ENCODE measurements around the gene PRR23A.
"Not testable (repeated sequence)": the region's sequence is repeated elsewhere in the genome, so short reads cannot be mapped to it uniquely, and the experiment has no call there.

The PRR23A gene

DNA sequence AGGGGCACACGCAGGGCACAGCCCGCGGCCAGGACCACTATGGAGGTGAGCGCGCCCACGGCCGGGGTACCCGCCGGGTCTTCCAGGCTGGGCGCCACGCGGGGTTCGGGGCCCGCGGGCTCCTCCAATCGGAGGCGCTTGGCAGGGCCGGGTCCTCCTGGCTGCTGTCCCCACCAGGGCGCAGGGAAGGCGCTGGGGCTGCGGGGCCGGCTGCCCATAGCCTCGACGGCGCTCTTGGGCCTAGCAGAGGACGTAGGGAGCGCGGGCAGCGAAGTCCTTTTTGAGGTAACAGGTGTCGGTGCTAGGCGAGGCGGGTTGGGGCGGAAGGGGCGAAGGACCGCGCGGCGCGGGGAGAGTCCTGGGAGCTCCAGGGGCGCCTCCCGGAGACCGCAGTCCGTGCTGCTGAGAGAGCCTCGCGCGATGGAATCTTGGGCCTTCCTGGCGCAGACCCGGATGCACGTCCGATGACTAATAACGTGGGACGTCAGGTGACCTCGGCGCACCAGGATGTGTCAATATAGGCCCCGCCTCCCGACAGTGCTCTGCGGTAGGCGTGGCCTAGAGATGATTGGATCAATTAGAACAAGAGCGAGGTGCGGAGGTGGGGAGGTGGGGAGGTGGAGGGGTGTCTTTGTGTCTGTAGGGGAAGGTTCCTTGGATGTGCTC is at the start of gene PRR23A:
TSS of gene PRR23A (minus strand) at position 218 of the 666 bp plus-strand sequence. CDS start at position 218, 0 bp downstream.
- DNase-seq (ENCODE audit: low spot score) = no peak

DNA sequence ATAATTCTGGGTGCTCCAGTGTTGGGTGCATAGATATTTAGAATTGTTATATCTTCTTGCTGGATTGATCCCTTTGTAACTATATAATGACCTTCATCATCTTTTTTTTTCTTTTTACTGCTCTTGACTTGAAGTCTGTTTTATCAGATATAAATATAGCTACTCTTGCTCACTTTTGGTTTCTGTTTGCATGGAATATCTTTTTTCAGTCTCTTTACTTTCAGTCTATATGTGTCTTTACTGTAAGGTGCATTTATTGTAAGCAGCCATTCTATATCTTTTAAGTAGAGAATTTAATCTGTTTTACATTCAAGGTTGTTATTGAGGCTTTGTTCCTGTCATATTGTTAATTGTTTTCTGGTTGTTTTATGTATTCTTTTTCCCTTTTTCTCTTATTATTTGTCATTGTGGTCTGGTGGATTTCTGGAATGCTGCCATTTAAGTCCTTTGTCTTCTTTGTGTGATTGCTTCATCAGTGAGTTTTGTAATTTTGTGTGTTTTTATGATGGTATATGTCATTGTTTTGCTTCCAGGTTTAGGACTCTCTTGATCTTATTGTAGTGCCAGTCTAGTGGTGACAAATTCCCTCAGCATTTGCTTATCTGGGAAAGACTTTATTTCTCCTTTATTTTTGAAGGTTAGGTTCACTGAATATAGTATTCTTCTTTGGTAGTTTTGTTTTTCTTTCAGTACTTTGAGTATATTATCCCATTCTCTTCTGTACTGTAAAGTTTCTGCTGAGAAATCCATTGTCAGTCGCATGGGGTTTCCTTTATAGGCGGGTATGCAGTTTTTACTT is 46.9 kb upstream of the PRR23A start:
- no peak for DNase-seq (ENCODE audit: low spot score)

DNA sequence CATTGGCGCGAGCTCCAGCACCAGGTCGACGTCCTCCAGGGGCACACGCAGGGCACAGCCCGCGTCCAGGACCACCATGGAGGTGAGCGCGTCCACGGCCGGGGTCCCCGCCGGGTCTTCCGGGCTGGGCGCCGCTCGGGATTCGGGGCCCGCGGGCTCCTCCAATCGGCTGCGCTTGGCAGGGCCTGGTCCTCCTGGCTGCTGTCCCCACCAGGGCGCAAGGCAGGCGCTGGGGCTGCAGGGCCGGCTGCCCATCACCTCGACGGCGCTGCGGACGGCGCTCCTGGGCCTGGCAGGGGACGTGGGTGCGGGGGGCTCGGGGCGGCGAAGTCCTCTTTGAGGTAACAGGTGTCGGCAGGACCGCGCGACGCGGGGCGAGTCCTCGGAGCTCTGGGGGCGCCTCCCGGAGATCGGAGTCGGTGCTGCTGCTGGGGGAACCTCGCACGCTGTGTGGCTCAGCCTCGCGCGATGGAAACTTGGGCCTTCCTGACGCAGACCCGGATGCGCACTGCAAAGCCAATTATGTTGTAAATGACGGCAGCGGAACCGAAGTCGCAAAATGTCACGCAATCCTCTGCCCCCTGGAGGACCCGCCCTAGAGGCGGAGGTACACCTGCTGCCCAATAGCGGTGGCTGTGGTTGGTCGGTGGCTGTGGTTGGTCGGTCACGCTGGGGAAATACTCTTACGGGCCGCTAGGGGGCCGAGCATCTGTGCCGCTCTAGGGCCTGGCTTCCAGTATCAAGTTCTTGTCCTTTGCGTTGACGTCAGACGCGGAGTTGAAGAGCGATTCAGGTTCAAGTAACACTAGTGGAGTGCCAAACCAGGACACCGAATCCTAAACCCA is 38.5 kb upstream of the PRR23A start, which contains the start of gene PRR23C:
TSS of gene PRR23C (minus strand) at position 527 of the 845 bp plus-strand sequence. CDS start at position 255, 272 bp downstream.
- no peak for DNase-seq (ENCODE audit: low spot score)

DNA sequence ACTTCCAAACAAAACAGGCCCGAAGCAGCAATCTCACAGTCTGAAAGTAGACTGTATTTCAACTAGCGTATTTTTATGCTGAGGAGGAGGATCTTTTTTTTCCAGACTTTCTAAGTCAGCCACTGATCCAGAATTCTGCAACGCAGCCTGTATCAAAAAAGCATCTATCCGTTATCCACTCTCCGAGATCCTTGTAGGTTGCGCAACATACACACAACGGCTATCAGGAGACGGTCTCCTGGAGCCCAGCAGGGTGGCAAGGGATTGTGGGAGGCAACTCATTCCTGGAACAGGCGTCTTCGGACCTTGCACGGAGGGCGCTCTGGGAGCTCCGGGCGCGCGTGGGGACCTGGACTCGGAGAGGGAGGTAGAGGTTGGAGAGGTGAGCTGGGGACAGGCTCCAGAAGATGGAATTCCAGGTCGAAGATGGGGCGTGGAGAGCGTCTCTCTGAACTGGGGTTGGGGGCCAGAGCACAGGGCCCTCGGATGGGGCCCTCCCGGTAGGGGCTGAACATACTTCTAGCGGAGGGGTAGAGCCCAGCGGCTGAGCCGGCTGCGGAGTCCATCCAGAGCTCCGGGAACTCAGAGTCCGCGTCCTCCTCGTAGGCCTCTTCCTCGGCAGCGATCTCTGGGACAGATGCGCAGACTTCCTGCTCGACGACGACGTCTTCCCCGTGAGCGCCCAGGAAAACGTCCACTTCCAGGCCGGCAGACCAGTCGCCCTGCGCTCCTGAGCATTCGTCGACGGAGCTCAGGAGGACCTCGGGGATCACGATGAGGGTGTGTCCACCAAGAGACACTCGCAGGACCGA is 37.7 kb upstream of the PRR23A start:
- DNase-seq (ENCODE audit: low spot score) = no peak

DNA sequence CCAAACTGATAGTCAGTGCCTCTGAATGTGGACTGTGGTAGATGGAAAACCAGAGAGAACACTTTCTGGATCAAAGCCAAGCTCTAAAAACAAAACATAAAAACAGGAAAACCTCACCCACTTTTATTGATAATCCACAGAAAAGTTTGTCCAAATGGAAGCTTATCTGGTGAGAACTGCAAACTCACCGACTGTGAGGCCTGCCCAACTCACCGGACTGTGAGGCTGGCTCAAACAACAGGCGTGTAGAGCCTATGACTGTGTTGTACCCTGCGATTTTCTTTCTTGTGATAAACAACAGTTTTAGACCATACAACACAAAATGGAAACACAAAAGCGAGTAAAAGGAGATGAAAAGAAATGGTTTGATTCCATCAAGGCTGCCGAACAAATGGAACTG is 31.4 kb upstream of the PRR23A start:
- no peak for DNase-seq (ENCODE audit: low spot score)

DNA sequence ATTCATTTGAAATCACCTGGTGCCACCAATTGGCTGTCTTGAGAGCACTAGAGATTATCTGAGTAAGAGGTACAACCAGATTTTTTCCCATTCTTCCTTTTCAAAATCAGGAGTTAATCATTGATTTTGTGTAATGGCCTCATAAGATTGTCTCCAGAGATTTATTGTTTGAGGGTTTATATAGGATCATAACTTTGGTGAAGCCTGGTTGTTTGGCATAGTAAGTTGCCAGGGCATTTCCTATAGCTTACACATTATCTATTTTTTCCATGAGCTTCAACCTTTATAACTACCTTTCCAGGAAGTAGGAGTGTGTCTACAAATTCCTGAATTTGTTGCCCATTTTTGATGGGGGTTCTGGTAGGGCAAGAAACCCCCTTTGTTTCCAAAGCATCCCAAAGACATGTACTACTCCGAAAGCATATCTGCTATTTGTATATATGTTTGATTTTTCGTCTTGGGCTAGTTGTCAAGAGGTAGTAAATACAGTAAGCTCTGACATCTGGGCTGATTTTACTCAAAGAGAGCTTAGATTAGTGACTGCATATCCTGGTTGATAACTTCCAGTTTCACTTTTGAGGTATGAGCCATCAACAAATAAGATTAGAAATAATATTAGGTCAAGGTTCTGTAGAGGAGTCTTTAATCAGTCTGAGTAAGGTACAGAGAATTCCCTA is 26.4 kb upstream of the PRR23A start:
- no peak for DNase-seq (ENCODE audit: low spot score)

DNA sequence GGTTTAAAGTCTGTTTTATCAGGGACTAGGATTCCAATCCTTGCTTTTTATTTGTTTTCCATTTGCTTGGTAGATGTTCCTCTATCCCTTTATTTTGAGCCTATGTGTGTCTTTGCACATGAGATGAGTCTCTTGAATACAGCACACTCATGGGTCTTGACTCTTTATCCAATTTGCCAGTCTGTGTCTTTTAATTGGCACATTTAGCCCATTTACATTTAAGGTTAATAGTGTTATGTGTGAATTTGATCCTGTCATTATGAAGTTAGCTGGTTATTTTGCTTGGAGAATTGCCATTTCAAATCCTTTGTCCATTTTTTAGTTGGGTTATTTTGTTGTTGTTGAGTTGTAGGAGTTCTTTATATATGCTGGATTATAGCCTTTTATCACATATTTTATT is 24.5 kb upstream of the PRR23A start:
- DNase-seq (ENCODE audit: low spot score) = not testable (repeated sequence)

DNA sequence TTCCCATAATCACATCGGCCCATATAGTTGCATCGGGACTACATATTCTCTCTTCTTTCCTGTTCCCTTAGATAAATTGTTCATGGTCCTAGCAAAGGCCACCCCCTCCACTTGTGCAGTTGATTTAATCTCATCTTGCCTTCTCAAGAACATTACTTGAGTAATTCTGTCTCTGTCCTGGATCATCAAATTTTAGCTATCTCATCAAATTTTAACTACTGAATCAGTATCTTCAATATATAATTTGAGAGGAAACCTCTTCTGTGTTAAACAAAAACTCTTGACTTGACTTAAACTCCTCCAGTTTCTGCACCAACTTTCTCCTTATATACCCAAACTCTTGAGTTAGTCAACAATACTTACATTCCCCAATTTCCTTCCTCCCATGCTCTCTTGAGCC is 18.9 kb upstream of the PRR23A start:
- DNase-seq (ENCODE audit: low spot score) = no peak

DNA sequence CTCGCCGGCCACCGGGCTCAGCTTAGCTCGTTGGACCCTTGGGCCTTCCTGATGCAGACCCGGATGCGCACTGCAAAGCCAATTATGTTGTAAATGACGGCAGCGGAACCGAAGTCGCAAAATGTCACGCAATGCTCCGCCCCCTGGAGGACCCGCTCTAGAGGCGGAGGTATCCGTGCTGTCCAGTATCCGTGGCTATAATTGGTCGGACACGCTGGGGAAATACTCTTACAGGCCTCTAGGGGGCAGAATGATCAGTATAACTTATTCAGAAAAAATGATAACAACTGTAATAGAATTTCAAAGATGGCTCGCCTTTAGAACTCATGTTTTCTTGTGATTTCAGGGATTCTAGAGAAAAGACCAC is 14.8 kb upstream of the PRR23A start, which contains the start of gene PRR23B:
TSS of gene PRR23B (minus strand) at position 59 of the 367 bp plus-strand sequence. CDS start 265 bp downstream, outside the sequence.
- no peak for DNase-seq (ENCODE audit: low spot score)

DNA sequence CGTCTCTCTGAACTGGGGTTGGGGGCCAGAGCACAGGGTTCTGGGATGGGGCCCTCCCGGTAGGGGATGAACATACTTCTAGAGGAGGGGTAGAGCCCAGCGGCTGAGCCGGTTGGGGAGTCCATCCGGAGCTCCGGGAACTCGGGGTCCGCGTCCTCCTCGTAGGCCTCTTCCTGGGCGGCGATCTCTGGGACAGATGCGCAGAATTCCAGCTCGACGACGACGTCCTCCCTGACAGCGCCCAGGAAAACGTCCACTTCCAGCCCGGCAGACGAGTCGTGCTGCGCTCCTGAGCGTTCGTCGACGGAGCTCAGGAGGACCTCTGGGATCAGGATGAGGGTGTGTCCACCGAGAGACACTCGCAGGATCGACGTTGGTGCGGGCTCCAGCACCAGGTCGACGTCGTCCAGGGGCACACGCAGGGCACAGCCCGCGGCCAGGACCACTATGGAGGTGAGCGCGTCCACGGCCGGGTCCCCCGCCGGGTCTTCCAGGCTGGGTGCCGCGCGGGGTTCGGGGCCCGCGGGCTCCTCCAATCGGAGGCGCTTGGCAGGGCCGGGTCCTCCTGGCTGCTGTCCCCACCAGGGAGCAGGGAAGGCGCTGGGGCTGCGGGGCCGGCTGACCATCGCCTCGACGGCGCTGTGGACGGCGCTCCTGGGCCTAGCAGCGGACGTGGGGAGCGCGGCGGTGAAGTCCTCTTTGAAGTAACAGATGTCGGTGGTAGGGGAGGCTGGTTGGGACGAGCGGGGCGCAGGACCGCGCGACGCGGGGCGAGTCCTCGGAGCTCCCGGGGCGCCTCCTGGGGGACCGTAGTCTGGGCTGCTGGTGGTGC is 14.2 kb upstream of the PRR23A start:
- DNase-seq (ENCODE audit: low spot score) = no peak

DNA sequence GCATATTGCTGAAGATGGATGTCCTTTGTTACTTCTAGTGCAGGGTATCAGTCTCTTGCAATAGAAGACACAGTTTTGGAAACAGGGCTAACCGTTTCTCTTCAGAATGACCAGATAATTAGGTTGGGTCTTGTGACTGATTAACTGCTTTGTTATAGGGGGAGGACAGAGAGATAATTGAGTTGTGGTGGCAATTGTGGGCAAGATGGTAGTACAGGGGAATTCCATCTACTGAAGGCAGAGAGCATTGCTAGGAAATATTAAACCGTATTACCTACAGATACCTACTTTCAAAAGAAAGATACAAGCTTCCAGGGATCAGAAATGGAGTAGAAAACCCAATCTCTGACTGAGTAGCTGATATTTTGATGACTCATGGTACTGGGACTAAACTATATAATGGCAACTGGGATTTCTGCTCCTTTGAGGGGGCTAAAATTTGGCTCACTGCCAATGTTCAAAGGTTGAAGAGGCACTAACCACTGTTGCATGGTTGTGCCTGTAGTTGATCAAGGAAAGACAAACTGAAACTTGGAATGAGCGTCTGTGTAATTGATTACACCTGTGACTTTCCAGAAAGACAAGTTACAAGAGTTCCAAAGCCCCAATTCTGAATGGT is 10.5 kb upstream of the PRR23A start:
- DNase-seq (ENCODE audit: low spot score) = no peak

DNA sequence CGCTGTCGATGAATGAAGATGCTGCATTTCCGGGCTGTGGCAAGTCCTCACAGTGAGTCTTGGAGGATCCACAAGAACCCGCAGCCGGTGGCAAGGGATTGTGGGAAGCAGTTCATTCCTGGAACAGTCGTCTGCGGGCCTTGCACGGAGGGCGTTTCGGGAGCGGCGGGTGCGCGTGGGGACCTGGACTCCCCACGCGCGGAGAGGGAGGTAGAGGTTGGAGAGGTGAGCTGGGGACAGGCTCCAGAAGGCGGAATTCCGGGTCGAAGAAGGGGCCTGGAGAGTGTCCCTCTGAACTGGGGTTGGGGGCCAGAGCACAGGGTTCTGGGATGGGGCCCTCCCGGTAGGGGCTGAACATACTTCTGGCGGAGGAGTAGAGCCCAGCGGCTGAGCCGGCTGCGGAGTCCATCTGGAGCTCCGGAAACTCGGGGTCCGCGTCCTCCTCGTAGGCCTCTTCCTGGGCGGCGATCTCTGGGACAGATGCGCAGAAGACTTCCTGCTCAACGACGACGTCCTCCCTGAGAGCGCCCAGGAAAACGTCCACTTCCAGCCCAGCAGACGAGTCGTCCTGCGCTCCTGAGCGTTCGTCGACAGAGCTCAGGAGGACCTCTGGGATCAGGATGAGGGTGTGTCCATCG is 593 bp downstream of the PRR23A start:
- DNase-seq (ENCODE audit: low spot score) = no peak

DNA sequence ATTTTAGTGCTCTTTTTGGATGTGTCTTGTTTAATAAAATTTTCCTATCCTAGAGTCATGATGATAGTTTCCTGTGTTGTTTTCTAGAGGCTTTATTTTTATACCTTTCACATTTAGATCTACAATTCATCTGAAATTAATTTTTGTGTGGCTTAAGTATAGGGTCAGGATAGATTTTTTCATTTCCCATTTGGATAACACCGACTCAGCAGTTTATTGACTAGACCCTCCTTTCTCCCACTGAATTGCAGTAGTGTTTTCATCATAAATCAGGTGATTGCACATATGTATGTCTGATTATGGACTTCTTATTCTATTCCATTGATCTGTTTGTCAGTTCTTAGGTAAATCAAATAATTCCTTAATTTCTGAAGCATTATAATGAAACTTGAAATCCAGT is 10.4 kb downstream of the PRR23A start:
- DNase-seq (ENCODE audit: low spot score) = no peak

DNA sequence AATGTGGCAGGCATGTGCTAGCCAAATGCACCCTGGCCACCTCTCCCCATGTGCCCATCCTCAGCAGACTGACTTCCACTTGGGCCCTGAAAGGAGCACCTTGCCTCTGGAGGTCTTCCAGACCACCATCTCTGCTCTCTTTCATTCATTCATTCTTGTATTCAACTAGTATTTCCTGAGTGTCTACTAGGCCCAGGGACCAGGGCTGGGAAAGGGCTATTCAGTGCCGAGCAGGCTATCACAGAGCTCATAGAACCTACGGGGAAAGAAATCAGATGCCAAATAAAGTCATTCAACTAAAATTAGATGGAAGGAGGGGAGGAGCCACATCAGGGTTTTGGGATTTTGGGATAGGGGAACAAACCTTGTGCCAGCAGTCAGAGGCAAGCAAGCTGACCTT is 18.9 kb downstream of the PRR23A start:
- no peak for DNase-seq (ENCODE audit: low spot score)

DNA sequence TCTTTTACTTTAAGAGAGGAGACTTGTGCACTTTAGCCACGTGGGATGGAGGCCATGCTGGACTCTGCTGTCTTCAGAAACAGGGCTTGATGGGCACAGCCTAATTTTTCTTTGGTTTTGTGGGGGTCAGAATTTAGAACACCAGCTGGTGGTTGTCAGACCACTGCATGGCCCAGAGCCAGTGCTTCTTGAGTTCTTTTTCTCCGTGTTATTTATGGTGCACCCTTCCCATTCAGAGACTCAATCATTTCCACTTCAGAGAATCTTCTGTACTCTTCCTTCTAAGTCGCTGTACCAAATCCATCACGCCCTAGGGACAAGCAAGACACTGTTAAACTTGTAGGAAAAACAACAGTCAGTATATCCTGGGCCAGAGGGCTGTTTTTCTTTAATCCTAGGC is 20.1 kb downstream of the PRR23A start:
- no peak for DNase-seq (ENCODE audit: low spot score)

DNA sequence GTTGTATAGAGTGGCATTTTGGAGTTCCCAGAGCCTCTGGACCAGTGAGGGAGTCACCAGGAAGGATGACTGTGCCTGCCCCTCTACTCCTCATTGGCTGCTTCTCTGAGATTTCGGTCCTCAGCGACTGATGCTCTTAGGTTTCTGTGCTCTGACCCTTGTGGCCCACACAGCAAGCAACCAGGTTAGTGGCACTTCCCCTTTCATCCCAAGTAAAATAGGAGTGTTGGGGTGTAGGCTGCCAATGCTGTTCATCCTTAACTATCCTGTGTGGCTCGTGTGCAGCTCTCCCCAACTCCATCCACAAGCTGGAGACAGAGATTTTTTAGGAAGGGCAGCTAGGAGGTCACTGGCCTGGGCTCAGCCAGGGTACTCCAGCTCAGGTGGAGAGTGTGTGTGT is 21.3 kb downstream of the PRR23A start:
- no peak for DNase-seq (ENCODE audit: low spot score)

DNA sequence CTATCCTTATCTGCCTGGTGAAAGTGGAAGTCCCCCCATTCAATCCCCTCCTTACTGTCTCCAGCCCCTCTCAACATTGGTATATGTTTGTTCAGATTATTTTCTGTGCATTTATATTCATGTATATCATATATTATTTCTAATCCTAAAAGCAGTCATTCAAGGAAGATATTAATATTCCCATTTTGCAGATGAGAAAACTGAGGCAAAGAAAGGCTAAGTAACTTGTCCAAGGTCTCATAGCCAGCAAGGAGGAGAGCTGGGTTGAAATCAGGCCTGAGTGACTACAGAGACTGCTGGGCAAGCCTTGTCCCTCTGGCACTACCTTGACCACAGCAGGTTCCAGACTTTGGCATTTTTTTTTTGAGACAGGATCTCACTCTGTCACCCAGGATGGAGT is 30.0 kb downstream of the PRR23A start:
- DNase-seq (ENCODE audit: low spot score) = no peak

DNA sequence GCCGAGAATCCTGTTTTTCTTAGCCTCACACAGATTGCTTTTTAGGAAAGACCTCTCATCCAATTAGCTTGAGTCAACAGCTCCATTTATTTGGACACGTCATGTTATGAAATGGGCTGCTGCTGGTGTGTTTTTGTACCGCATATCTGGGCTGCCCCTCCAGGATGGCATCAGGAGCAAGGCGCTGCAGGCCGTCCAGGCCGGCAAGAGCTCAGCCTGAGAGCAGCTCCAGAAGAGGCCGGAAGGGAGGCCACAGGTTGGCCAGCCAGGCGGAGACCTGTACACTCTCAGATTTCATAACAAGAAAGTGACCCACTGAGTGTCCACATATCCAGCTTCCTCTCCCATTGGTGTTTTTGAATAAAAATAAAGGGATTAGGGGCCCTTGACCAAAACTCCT is 30.7 kb downstream of the PRR23A start:
- no peak for DNase-seq (ENCODE audit: low spot score)

DNA sequence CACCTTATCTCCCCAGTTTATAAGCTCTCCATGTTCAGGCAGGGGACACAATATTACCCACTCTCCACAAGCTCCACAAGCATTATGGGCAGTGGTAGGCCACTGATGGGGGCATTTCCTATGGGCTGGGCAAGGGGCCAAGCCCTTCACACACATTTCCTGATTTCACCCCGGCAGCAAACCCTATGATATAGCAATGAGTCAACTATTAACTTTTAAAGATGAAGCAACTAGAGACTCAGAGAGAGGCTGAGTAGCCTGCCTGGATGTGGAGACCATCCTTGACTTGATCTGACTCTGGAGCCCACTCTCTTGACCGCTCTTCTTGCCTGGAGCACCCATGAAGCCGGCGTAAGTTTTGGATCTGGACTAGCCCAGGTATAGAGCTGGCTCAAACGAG is 31.6 kb downstream of the PRR23A start:
- DNase-seq (ENCODE audit: low spot score) = no peak
